GM12891 (cell line): Measurements from ENCODE around the gene NEK2.

Experiments
- POLR2A ChIP-seq: IDR thresholded peaks from 2 replicates; pipeline ENCODE4 v1.6.1; 2011; ENCODE audit warnings: low read depth, low read length, control low read depth
- POLR2AphosphoS5 ChIP-seq: IDR thresholded peaks from 2 replicates; pipeline ENCODE4 v1.6.1; 2011; ENCODE audit warnings: low read depth, low read length, control low read depth

GRCh38 chr1:211653293-211653692 lies 22.1 kb downstream of the NEK2 start:
- TF ChIP-seq POLR2A, result no peak
- no peak for TF ChIP-seq POLR2AphosphoS5
